ENCODE measurements around the gene CELF2.

DNA sequence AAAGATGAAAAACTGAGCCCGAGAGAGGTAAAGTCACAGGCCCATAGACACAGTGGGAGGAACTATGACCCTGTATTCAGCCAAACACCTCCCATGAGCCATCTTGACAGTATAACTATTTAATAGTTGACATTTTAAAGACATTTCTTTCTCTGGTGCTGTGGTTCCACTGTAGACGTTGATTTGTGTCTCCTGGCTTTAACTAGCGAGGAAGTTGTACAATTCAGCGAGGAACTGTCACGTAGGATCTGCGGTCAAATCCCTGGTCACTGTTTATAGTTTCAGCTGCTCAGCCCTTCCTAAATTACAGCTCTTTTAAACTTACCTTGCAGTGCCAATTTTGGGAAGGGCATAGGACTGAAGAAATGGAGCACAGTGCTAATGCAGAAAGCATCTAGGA, 7.1 kb upstream of the CELF2 start:
- TF ChIP-seq, protein P1, sequence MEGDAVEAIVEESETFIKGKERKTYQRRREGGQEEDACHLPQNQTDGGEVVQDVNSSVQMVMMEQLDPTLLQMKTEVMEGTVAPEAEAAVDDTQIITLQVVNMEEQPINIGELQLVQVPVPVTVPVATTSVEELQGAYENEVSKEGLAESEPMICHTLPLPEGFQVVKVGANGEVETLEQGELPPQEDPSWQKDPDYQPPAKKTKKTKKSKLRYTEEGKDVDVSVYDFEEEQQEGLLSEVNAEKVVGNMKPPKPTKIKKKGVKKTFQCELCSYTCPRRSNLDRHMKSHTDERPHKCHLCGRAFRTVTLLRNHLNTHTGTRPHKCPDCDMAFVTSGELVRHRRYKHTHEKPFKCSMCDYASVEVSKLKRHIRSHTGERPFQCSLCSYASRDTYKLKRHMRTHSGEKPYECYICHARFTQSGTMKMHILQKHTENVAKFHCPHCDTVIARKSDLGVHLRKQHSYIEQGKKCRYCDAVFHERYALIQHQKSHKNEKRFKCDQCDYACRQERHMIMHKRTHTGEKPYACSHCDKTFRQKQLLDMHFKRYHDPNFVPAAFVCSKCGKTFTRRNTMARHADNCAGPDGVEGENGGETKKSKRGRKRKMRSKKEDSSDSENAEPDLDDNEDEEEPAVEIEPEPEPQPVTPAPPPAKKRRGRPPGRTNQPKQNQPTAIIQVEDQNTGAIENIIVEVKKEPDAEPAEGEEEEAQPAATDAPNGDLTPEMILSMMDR (IDR thresholded peaks at IDR 0.05 in 8 of 11, conservative IDR thresholded peaks at IDR 0.05 in 3 of 11): no peak
- no peak for TF ChIP-seq POLR2A (IDR thresholded peaks at IDR 0.05)

Measured in spleen (tissue), 7 donors.